NCI-H1105 treated with DMSO at 0.1 percent for 48 hours (cell line): ENCODE results near the gene WFDC12.

ENCODE experiments used
- DNase-seq: peaks from one replicate; lab custom pipeline; 2025; lab: John Stamatoyannopoulos, UW

The WFDC12 gene

DNA sequence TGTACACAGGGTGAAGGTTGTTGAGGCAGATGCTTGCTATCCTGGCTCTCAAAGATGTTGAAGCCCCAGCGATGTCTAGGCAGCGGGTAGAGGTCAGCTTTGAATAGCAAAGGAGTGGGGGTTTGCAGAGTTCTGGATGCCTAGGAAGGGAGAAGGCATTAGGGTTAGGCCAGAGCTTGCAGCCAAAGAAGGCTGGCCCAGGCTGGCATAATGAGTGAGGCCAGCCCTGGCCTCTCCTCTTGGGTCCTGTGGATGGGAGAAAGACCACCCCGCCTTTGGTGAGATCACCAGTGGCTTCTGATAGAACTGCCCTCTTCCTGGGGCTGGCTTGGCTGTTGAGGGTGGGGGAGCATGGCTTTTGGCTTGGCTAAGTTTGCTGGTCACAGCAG is 8.9 kb downstream of the WFDC12 start:
- no peak for DNase-seq

GRCh38 chr20:45114465-45115385 is 9.5 kb downstream of the WFDC12 start, which contains the start of gene WFDC5:
TSS of gene WFDC5 (minus strand) at chr20:45115174. CDS start at chr20:45115083, 91 bp downstream.
- DNase-seq, result no peak

DNA sequence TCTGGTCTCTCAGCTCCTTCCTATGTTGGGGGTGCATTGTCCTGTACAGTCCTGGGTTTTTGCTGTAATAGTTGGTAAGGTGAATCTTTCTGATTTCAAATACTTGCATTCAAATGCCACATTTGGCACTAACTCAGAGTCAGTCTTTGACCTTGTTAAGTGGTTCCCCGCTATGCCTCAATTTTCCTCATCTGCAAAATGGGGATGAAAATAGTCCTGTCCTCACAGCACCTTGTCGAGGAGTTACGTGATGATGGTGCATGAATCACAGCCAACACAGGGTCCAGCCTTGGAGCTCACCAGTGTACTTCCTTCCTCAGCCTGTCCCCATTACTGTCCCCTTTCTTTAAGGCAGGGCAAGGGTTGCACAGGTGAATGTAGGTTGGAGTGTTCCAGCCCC is 10.4 kb downstream of the WFDC12 start:
- no peak for DNase-seq

GRCh38 chr20:45112754-45113153 is 11.5 kb downstream of the WFDC12 start:
- no peak for DNase-seq

DNA sequence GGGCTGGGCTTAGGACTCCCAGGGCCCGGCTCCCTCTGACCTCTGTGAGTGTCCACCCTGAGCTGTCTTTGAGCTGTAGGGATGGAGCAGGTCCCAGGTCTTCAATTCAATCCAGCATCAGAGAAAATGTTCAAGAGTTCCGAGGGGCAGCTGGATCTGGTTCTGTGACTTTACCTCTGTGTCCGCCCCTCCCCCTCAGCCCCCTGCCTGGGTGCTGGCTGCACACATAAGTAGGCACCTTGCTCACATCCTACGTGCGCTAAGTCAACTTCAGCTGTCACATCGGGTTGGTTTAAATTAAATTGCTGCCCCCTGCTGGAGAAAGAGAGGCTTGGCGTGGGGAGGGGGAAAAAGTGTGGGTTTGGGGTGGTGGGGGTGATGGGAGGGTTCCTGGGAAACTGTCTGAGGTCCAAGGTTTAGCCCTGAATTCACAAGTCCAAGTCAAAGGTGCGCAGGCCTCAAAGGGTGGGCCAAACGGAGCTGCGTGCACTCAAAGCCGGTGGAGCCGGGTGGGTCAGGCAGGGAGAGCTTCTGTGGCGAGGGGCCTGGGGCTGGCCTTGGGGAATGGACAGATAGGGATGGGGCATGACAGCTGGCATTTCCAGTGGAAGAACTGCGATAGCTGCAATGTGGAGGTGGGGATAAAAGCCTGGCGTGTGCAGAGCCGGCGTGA is 12.3 kb downstream of the WFDC12 start:
- DNase-seq, result no peak

GRCh38 chr20:45111285-45111684 is 13.0 kb downstream of the WFDC12 start:
- DNase-seq, result no peak

DNA sequence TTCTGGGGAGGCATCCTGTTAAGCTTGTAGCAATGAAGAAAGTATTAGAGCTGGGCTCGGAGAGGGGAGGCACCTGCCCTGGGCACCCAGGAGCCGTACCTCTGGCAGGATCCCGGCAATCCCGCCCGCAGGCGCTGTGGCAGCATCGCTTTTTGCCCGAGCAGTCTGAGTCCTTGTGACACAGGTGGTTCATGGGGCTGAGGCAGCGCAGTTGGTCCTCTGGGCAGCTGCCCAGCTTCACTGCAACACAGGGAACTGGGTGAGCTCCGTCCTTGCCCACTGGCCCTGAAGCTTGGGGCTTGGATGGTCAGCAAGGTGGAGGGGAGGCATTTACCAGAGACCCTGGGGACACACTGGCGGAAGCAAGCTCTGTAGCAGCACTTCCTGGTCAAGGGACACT is 14.0 kb downstream of the WFDC12 start:
- no peak for DNase-seq

DNA sequence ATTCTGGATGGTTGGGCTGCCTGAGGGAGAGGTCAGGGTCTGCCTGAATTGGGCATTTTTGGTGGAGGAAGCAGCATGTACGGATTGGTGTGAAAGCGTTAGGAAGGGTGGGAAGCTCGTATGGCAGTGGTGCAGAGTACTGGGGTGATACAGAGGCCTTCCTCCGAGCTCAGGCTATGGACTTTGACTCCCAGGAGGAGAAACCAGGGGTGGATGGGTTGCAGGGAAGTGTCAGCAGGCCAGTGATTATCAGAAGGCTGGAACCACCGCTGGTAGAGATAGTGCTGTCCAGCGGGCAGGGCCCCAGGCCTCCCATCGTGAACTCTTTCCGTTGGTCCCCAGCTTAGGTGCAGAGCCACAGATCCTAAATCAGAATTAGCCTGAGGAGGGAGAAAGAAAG is 14.6 kb downstream of the WFDC12 start:
- no peak for DNase-seq

GRCh38 chr20:45105317-45105716 is 18.9 kb downstream of the WFDC12 start:
- DNase-seq, result no peak

DNA sequence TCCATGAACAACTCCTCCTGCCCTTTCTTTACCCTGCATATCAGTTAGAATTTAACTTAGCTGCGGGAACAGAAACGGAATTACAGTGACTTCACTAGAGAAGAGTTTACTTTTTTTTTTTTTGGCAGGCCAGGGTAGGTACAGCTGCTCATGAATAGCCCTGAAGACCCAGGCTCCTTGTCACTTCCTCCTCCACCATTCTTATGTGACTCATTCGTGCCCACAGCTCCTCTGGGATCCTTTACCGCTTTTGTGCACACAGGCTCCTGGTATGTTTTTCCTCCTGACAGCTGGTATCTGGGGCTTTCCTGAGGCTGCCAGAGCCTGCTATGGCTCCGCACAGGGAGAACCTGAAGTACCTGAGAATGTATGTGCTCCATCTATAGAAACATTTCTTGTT is 19.5 kb downstream of the WFDC12 start:
- DNase-seq, result no peak

GRCh38 chr20:45103072-45103471 is 21.2 kb downstream of the WFDC12 start:
- DNase-seq, result no peak

DNA sequence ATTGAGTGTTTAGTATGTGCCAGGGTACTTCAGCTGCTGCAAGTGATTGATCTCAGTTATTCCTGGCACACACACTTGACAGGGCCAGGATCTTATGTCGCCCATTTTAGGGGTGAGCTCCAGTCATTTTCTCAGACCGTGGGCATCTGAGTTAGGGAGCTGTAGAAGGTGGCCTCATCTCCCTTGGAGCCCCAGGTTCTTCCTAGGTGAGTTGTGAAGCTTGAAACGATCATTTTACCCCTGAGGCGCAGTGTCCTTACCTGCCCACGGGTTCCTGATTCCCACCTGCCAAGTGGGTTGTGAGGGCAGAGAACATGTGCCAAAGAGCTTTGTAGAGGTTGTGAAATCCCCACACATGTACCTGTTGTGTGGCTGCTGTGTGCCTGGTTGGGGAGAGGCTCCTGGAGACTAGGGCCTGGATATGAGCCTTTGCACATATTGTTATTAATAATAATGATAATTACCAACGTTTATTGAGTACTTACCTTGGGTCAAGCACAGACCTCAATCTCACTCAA is 22.9 kb downstream of the WFDC12 start:
- no peak for DNase-seq

DNA sequence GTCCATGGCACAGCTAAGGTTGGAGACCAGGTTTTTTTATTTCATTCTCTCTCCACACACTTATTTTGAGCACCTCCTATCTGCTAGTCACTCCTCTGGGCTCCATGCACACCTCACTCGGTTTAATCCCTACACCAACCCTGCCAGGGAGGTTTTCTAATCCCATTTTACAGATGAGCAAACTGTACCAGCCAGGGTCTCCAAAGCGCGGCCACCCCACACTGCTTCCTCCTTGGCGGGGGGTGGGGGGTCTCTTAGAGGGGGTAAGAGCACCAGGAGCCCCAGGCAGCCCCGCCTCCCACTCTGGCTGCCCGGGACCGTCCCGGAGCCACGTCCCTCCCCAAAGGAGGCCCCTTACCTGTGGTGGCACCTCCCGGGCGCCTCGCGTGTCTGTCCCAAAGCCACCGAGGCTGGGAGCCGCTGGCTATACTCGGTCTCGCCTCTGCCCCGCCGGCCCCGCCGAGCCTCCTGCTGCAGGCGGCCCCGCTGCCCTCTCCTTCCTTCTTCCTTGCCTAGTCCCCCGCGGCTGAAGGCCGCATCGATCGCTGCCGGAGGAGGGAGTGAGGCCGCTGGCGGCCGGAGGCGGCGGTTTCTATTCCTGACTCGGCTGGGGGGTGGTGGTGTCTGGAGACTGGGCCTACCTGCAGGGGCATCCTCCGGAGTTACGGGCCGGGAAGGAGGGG is 23.6 kb downstream of the WFDC12 start, which contains the start of gene KCNS1:
TSS of gene KCNS1 (minus strand) at position 565 of the 683 bp plus-strand sequence. CDS start 1,891 bp downstream, outside the sequence.
- DNase-seq, result no peak

DNA sequence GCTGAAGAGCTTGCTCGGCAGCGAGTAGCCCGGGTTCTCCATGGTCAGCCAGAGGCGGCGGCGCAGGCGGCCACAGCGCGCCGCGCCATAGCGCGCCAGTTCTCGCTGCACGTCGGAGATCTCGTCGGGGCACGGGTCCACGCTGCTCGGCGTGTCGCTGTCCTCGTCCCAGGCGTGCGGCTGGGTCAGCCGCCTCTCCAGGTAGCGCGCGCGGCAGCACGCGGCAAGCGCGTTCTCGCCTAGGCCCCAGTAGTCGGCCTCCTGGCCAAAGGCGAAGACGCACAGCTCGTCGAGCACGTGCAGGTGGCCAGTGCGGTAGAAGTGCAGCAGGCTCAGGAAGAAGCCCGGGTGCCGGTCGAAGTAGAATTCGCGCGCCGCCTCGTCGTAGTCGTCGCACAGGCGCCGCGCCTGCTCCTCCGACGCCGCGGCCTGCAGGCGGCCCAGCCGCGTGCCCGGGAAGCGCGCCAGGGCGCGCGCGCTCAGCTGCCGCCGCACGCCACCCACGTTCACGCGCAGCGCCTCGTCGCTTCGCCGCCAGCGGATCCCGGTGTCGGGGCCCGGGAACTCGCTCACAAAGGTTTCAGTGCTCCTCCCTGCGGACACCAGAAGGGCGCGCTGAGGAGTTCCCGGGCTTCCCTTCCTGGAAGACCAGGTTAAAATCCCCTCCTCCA is 26.0 kb downstream of the WFDC12 start:
- no peak for DNase-seq

DNA sequence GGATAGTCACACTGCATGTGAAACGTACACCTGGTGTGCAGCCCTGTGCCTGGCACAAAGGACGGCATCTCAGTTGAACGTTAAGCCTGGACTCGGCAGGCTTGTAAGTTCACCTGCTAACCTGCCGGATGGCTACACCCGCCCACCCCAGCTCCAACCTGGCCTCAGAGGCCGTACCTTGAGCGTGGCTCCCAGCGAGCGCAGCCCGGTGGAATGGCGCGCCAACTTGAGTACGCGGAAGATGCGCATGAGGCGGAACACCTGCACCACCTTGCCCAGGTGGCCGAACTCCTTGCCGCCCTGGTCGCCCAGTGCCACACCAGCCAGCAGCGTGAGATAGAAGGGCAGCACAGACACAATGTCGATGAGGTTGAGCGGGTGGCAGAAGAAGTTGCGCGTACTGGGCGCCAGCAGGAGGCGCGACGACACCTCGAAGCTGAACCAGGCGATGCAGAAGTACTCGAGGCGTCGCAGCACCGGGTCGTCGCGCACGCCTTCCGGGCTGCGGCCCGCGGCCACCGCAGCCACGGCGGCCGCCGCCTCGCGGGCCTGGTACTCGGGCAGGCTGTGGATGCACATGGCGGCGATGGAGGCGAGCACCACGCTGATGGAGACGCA is 26.7 kb downstream of the WFDC12 start:
- DNase-seq, result no peak

DNA sequence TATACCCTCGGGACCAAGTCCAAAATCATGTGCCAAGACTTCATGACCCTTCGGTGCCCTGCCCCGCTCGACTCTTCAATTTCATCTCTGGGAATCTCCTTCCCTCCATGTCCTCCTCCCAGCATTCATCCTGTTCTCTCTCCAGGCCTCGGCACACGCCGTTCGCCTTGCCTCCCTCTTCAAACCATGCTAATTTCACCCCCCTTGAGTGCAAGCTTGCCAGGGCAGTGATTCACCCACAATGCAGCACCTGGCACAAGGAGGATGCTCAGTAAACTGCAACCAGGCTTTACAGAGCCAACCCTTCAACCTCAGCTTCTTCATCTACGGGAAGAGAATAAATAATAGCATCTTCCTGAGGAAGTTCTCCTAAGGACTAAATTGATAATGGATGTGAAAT is 27.5 kb downstream of the WFDC12 start:
- DNase-seq, result no peak

GRCh38 chr20:45095805-45096238 is 28.4 kb downstream of the WFDC12 start:
- peak; percentile 52 for DNase-seq

DNA sequence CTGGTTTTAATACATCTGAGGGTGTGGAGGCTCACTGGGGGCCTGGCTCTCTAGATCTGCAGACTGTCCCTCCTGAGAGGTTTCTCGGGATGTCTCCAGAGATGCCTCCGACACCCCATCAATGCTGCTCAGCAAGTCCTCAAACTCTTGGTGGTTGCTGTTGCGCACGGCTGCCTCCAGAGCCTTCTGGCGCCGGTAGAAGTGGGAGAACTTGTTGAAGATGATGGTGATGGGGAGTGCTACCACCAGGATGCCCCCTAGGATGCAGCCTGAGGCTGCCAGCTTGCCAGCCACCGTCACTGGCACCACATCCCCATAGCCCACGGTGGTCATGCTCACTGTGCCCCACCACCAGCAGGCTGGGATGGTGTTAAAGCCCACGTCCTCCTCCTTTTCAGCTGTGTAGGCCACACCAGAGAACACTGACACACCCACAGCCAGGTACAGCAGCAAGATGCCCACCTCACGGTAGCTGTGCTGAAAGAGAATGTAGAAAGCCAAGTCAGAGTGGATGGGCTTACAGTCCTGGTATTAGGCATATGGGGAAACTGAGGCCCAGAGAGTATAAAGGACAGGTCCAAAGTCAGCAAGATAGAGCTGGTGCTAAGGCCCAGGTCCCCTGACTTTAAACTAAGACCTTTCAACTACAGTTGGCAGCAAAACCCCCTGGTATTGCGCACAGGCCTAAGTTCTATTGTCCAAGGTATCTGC is 29.2 kb downstream of the WFDC12 start:
- DNase-seq, result no peak

DNA sequence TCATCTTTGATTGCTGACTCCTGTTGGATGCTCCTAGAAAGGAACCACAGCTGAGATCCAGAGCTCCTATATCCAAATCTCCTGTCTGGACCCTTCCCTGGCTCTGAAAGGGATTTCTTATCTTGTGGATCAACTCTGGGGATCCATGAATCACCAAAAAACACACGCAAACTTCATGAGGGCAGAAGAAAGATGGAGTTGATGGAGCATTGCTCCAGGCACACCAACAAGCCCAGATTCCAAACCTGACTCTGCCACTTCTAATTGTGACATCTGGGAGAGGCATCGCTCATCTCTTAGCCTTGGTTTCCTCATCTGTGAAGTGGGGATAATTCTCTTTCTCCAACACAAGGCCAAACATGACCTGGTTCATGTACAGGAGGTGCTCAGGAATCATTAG is 30.1 kb downstream of the WFDC12 start:
- DNase-seq, result no peak

DNA sequence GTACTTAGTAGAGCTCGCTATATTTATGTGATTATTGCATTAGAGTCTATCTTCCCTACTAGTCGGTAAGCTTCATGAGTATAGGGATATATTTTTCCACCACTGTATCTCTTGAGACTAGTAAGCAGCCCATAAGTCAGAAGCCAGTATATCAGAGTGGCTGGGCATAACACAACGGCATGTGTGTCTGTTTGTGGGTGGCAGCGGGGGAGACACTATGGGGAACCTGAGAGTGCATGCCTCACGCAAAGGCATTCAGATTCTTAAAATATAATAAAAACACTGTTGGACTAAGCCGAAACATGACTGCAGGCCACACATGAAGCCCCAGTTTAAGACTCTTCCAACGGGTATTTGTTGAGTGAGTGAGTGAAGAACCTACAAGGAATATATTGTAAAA is 31.4 kb downstream of the WFDC12 start:
- no peak for DNase-seq

DNA sequence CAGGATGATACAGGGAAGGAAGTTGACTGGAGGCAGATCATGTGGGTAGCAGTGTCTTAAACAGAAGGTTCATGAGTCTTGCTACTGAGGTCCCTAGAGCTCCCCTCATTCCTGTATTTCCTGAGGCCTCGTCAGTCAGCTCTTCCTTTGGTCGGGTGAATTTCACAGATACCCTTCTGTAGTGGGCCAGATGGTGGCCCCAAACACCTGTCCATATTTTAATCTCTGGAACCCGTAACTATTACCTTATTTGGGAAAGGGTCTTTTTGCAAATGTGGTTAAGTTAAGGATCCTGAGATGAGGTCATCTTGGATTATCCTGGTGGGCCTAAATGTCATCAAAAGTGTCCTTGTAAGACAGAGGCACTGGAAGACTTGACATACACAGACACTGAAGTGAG is 32.9 kb downstream of the WFDC12 start:
- DNase-seq, result no peak
